GM15510 (cell line): ENCODE measurements around the gene EFHC1.

Experiments
- POLR2A ChIP-seq: IDR thresholded peaks from 3 replicates; pipeline ENCODE4 v1.6.1; 2011; ENCODE audit warnings: borderline replicate concordance; ENCODE audit not compliant: insufficient read length; ENCODE audit errors: extremely low read depth

Gene EFHC1

GRCh38 chr6:52419809-52420667 lies at the start of gene EFHC1:
EFHC1 (plus strand) TSS chr6:52420342; CDS start chr6:52420411, 69 bp downstream.
- TF ChIP-seq POLR2A = peak; percentile 96

- TF ChIP-seq POLR2A = no peak
These were observed 48.4 kb upstream of the EFHC1 start for GRCh38 chr6:52371656-52372191.

- no peak for TF ChIP-seq POLR2A
These were observed 46.9 kb upstream of the EFHC1 start for GRCh38 chr6:52373151-52373690.

GRCh38 chr6:52374247-52374646 lies 45.9 kb upstream of the EFHC1 start:
- TF ChIP-seq POLR2A = no peak

GRCh38 chr6:52375780-52376556 lies 44.2 kb upstream of the EFHC1 start:
- TF ChIP-seq POLR2A = no peak

GRCh38 chr6:52376763-52377162 lies 43.4 kb upstream of the EFHC1 start:
- no peak for TF ChIP-seq POLR2A

- TF ChIP-seq POLR2A = no peak
These were observed 42.5 kb upstream of the EFHC1 start for GRCh38 chr6:52377538-52378221.

- no peak for TF ChIP-seq POLR2A
These were observed 38.9 kb upstream of the EFHC1 start for GRCh38 chr6:52381249-52381648.

- TF ChIP-seq POLR2A = no peak
These were observed 35.9 kb upstream of the EFHC1 start for GRCh38 chr6:52384145-52384766.

GRCh38 chr6:52385074-52385473 lies 35.1 kb upstream of the EFHC1 start:
- TF ChIP-seq POLR2A = no peak

- TF ChIP-seq POLR2A = no peak
These were observed 31.4 kb upstream of the EFHC1 start for GRCh38 chr6:52388790-52389189.

- no peak for TF ChIP-seq POLR2A
These were observed 30.9 kb upstream of the EFHC1 start for GRCh38 chr6:52389264-52389625.

GRCh38 chr6:52389626-52390360 lies 30.3 kb upstream of the EFHC1 start:
- TF ChIP-seq POLR2A = no peak

GRCh38 chr6:52390361-52390727 lies 29.8 kb upstream of the EFHC1 start:
- TF ChIP-seq POLR2A = no peak
